Endothelial cell of umbilical vein (primary cell): ENCODE measurements around the gene PLAGL2. TPM values are rescaled to one million over a fixed set of nuclear protein-coding genes. Genes with fewer than 3 reads are reported as not detected.

ENCODE experiments used
- BruUV-seq: library from RNA; stranded (reverse); fragments of 400-500 nt; replicated peaks from 2 replicates; lab custom pipeline; 2021; lab: Mats Ljungman, UMichigan
- CTCF ChIA-PET: fragments of 300-600, 350-600 bp; sonication (Branson Sonifier 250); formaldehyde crosslinking; loops from one replicate; lab custom pipeline; 2021; ENCODE audit warnings: antibody characterized with exemption, inconsistent platforms; lab: Charles Lee
- POLR2A ChIA-PET: fragments of 300-600, 350-600 bp; sonication (Branson Sonifier 250); formaldehyde crosslinking; loops from one replicate; lab custom pipeline; 2021; ENCODE audit warnings: antibody characterized with exemption, inconsistent platforms; lab: Charles Lee
- DNase-seq: peaks from one replicate; pipeline ENCODE4 v3.0.0-alpha.2; 2011; ENCODE audit warnings: low read depth, low spot score
- FAIRE-seq: peaks from 2 replicates; lab custom pipeline; 2011; peaks lifted over from hg19 to GRCh38; lab: Jason Lieb, UNC
- H2AFZ ChIP-seq: 2 replicates; pipeline ENCODE4 v1.6.0; 2012; ENCODE audit warnings: low read depth, low read length, control low read depth, inconsistent platforms
- H3K27ac ChIP-seq: 2 replicates; pipeline ENCODE4 v1.5.1; 2011; ENCODE audit warnings: low read depth, mild to moderate bottlenecking, control low read depth, low read length, moderate library complexity; ENCODE audit not compliant: insufficient read depth
- H3K27me3 ChIP-seq, 2 experiments: 2 replicates each; pipeline versions ENCODE4 v1.6.0 to v1.6.1; 2011; ENCODE audit warnings: low read length in 2 of 2, mixed read lengths in 1 of 2; ENCODE audit not compliant: control insufficient read depth in 2 of 2, insufficient read depth in 2 of 2
- H3K36me3 ChIP-seq, 2 experiments: 2 replicates in 1 of 2; 3 replicates in 1 of 2; pipeline ENCODE4 v1.5.1; 2011; ENCODE audit warnings: low read length in 2 of 2, mild to moderate bottlenecking in 1 of 2, moderate library complexity in 1 of 2; ENCODE audit not compliant: control insufficient read depth in 2 of 2, insufficient read depth in 2 of 2; ENCODE audit errors: extremely low read depth in 1 of 2
- H3K4me1 ChIP-seq: 3 replicates; pipeline ENCODE4 v1.5.1; 2011; ENCODE audit warnings: mild to moderate bottlenecking, low read length; ENCODE audit not compliant: control insufficient read depth, insufficient read depth; ENCODE audit errors: extremely low read depth
- H3K4me2 ChIP-seq: 2 replicates; pipeline ENCODE4 v1.6.1; 2011; ENCODE audit warnings: low read length, control low read depth, mixed read lengths; ENCODE audit not compliant: insufficient read depth
- H3K4me3 ChIP-seq, 3 experiments: fragments of 200-600 bp in 1 of 3; sonication (generic), shearing (Covaris generic) in 1 of 3; replicated peaks in 1 of 3; 2 replicates each; pipeline ENCODE4 v1.5.1; 2011 to 2016; ENCODE audit warnings: control low read depth in 3 of 3, low read length in 3 of 3, mild to moderate bottlenecking in 2 of 3, inconsistent platforms in 1 of 3, low read depth in 1 of 3, moderate library complexity in 1 of 3; ENCODE audit not compliant: insufficient read depth in 1 of 3
- H3K79me2 ChIP-seq: 2 replicates; pipeline ENCODE4 v1.6.0; 2012; ENCODE audit warnings: low read length, inconsistent platforms; ENCODE audit not compliant: control insufficient read depth, insufficient read depth
- H3K9ac ChIP-seq: replicated peaks from 2 replicates; pipeline ENCODE3; 2011; ENCODE audit warnings: low read length, control low read depth; ENCODE audit not compliant: insufficient read depth; ENCODE audit errors: extremely low read depth
- H3K9me1 ChIP-seq: replicated peaks from 3 replicates; pipeline ENCODE4 v1.6.0; 2011; ENCODE audit warnings: mild to moderate bottlenecking, low read length; ENCODE audit not compliant: control insufficient read depth, insufficient read depth; ENCODE audit errors: extremely low read depth
- H3K9me3 ChIP-seq: replicated peaks from 2 replicates; pipeline ENCODE4 v1.5.1; 2012; ENCODE audit warnings: low read length, inconsistent platforms; ENCODE audit not compliant: control insufficient read depth, insufficient read depth
- H4K20me1 ChIP-seq: replicated peaks from 2 replicates; pipeline ENCODE3; 2011; ENCODE audit warnings: mild to moderate bottlenecking, low read length; ENCODE audit not compliant: control insufficient read depth, insufficient read depth; ENCODE audit errors: extremely low read depth
- EZH2 ChIP-seq: IDR thresholded peaks from 2 replicates; pipeline ENCODE4 v1.6.1; 2012; ENCODE audit warnings: borderline replicate concordance, low read depth, mild to moderate bottlenecking, moderate library complexity, low read length, inconsistent platforms; ENCODE audit not compliant: severe bottlenecking
- FOS ChIP-seq: IDR thresholded peaks from 2 replicates; pipeline ENCODE4 v1.6.1; 2011; ENCODE audit warnings: mild to moderate bottlenecking, low read length, moderate library complexity, borderline replicate concordance; ENCODE audit not compliant: insufficient read depth
- GATA2 ChIP-seq: IDR thresholded peaks from 2 replicates; pipeline ENCODE4 v1.7.0; 2011; ENCODE audit warnings: low read depth, mild to moderate bottlenecking, moderate library complexity, mixed read lengths, low read length; ENCODE audit not compliant: insufficient read length, insufficient read depth
- JUN ChIP-seq: IDR thresholded peaks from 2 replicates; pipeline ENCODE4 v1.6.1; 2011; ENCODE audit warnings: borderline replicate concordance, low read depth; ENCODE audit not compliant: insufficient read length, insufficient read depth
- POLR2A ChIP-seq: IDR thresholded peaks from 2 replicates; pipeline ENCODE4 v1.6.1; 2012; ENCODE audit warnings: low read depth, mild to moderate bottlenecking, control low read depth, low read length
- POLR2AphosphoS5 ChIP-seq: IDR thresholded peaks from 2 replicates; pipeline ENCODE4 v1.6.1; 2012; ENCODE audit warnings: low read depth, mild to moderate bottlenecking, control low read depth, low read length, moderate library complexity; ENCODE audit not compliant: insufficient read depth
- dilution Hi-C: fragments of 300-500 bp; cut with MboI; formaldehyde crosslinking; loops from one replicate; pipeline ENCODE4 v1.15.0; 2019; ENCODE audit warnings: low sequenced_read_pairs; ENCODE audit not compliant: extremely low pct_ligation_motif_present
- intact Hi-C: fragments of 100-400 bp; cut with micrococcal nuclease; formaldehyde crosslinking; loops from one replicate; pipeline ENCODE4 v1.10.0; 2022
- polyA plus RNA-seq, 4 experiments: library from polyadenylated mRNA; depleted of rRNA in 3 of 4; stranded (reverse) in 3 of 4; unstranded in 1 of 4; fragments of >200 nt; gene quantifications; 2 replicates each; pipeline versions ENCODE4 v1.2.1 to v1.2.3, GENCODE V29; 2011 to 2012; ENCODE audit warnings: missing spikeins in 1 of 4
- total RNA-seq: library from RNA; stranded (reverse); gene quantifications from 2 replicates; pipeline ENCODE4 v1.2.3, GENCODE V29; 2021
- TF ChIP-seq, protein P1 (sequence below), 2 donors: IDR thresholded peaks; 1 replicate in 1 of 2; 2 replicates in 1 of 2; pipeline ENCODE4 v1.5.1; 2011; ENCODE audit warnings: low read length in 2 of 2, mild to moderate bottlenecking in 2 of 2, moderate library complexity in 2 of 2, control low read depth in 1 of 2, inconsistent platforms in 1 of 2, low read depth in 1 of 2; ENCODE audit not compliant: insufficient read depth in 1 of 2; ENCODE audit errors: extremely low read depth in 1 of 2
- TF ChIP-seq, protein P2 (sequence below): IDR thresholded peaks from 2 replicates; pipeline ENCODE4 v1.6.1; 2011; ENCODE audit not compliant: insufficient read depth, insufficient read length

Gene PLAGL2
- total and polyA plus RNA-seq, 2 donors (not counting 3 experiments of a cell fraction or from before 2014, with no cell fraction given): 8.2 to 15.2 TPM

DNA sequence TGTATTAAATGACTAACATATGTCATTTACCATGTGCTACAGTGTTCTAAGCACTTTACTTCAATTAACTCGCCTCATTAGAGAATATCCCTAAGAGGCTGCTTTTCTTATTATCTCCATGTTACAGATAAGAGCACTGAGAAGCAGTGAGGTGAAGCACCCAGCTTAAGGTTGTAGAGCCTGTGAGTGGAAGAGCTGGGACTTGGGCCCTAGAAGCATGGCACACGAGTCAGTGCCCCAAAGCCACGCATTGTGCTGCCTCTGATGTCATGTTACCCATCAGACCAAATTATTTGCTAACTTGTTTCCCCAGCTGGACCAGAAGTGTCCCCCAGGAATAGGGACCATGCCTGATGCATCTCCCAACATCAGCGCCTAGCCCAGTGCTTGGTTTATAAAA lies 34.3 kb upstream of the PLAGL2 start:
- FAIRE-seq (no peak), DNase-seq (no peak)
- Histone ChIP-seq H3K9me3 (no peaks in the 10 kb centered on the region), H3K4me2 (no peak overlapping the region), H4K20me1 (no peaks in the 10 kb centered on the region), H3K27me3 (no peaks in the 10 kb centered on the region), H3K79me2 (no peaks in the 10 kb centered on the region), H3K27ac (no peak overlapping the region), H3K9ac (no peak overlapping the region), H3K4me3 (no peak overlapping the region), H3K36me3 (no peaks in the 10 kb centered on the region), H2AFZ (no peak overlapping the region), H3K9me1 (no peaks in the 10 kb centered on the region), H3K4me1 (no peaks in the 10 kb centered on the region)
- ChIA-PET POLR2A (no interaction called here), CTCF (no interaction called here)
- intact Hi-C loops: no loop called here
- TF ChIP-seq POLR2AphosphoS5: no peak
- TF ChIP-seq POLR2A: no peak
- TF ChIP-seq FOS: no peak
- TF ChIP-seq, protein P1, sequence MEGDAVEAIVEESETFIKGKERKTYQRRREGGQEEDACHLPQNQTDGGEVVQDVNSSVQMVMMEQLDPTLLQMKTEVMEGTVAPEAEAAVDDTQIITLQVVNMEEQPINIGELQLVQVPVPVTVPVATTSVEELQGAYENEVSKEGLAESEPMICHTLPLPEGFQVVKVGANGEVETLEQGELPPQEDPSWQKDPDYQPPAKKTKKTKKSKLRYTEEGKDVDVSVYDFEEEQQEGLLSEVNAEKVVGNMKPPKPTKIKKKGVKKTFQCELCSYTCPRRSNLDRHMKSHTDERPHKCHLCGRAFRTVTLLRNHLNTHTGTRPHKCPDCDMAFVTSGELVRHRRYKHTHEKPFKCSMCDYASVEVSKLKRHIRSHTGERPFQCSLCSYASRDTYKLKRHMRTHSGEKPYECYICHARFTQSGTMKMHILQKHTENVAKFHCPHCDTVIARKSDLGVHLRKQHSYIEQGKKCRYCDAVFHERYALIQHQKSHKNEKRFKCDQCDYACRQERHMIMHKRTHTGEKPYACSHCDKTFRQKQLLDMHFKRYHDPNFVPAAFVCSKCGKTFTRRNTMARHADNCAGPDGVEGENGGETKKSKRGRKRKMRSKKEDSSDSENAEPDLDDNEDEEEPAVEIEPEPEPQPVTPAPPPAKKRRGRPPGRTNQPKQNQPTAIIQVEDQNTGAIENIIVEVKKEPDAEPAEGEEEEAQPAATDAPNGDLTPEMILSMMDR (IDR thresholded peaks at IDR 0.05; ENCODE audit: extremely low read depth in 1 of 2, insufficient read depth in 1 of 2, low read depth in 1 of 2, low read length in 2 of 2): no peak
- TF ChIP-seq GATA2: no peak
- no peak for TF ChIP-seq EZH2
- TF ChIP-seq, protein P2, sequence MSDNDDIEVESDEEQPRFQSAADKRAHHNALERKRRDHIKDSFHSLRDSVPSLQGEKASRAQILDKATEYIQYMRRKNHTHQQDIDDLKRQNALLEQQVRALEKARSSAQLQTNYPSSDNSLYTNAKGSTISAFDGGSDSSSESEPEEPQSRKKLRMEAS: no peak
- TF ChIP-seq JUN: no peak
- no TSS peak for BruUV-seq
- dilution Hi-C loops: no loop called here
